ENCODE data around the gene VAMP1.
"Not testable (repeated sequence)": the region's sequence is repeated elsewhere in the genome, so short reads cannot be mapped to it uniquely, and the experiment has no call there.

VAMP1 gene

DNA sequence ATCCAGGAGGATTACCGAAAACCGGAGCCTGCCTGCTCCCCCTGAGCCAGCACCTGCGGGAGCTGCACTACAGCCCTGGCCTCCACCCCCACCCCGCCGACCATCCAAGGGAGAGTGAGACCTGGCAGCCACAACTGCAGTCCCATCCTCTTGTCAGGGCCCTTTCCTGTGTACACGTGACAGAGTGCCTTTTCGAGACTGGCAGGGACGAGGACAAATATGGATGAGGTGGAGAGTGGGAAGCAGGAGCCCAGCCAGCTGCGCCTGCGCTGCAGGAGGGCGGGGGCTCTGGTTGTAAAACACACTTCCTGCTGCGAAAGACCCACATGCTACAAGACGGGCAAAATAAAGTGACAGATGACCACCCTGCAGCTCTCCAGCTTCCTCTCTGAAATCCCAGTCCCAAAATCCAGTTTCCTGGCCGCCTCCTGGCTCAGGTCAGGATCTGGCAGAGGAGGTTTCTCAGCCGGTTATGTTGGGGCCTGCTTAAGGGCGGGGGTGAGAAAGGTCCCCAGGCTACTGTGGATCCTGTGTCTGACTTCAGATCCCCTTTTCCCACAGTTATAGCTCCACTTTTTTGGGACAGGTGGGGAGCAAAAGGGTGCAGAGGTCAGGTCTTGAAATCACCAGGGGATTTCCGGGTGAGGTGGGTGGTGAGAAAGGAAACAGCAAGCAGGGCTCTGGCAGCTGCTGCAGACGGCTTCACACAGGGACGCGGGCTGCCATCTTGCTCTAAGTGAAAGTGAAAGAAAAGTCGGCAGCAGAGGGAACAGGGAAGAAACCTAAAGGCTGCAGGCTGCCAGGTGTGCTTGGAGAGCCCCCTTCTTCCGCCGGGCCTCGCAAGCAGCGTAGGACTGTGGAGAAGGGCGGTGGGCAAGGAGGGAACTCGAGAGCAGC, 18.9 kb downstream of the VAMP1 start, which contains the start of gene TAPBPL:
Gene TAPBPL (plus strand): TSS at position 695 of the 897 bp plus-strand sequence. CDS start 207 bp downstream, outside the sequence.
- no peak for DNase-seq (ENCODE audit: low read depth, low spot score)

DNA sequence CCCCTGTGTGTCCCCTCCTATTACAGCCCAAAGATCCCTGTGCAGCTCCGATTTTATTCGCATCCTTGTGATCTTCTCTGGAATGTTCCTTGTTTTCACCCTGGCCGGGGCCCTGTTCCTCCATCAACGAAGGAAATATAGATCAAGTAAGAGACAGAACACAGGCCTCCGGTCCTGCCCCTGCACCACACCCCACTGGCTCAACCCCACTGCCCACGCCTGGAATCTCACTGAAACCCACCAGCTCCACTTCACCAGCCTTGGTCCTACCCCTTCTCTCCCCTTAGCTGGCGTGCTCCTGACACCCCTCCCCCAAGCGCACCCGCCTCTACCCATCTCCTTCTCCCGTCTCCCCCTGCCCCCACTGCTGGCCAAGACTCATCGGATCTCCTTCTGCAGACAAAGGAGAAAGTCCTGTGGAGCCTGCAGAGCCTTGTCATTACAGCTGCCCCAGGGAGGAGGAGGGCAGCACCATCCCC, 19.6 kb downstream of the VAMP1 start:
- DNase-seq (ENCODE audit: low read depth, low spot score): no peak

DNA sequence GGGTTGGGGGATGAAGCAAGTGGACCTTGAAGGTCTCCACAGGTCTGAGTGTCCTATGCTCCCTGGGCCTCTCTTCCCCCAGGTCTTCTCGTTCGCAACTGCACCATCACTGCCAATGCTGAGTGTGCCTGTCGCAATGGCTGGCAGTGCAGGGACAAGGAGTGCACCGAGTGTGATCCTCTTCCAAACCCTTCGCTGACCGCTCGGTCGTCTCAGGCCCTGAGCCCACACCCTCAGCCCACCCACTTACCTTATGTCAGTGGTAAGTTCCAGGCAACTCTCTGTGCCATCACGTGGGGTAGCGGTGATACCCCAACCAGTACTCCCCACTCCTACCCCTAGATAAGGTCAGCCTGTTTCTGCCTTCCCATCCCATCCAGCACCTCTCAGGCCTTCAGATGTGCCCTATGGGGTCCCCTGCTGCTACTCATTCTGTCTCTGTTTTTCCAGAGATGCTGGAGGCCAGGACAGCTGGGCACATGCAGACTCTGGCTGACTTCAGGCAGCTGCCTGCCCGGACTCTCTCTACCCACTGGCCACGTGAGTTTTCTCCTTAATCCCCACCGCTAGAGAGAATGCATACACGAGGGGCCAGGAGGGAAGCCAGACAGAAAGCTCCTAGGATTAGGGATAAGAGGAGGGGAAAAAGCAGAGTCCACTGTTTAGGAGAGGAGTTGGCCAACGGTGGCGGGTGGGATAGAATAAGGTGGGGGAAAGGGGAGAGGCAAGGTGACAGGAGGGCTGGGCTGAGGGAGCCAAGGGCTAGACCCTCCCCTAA, 20.2 kb downstream of the VAMP1 start:
- DNase-seq (ENCODE audit: low read depth, low spot score): no peak

DNA sequence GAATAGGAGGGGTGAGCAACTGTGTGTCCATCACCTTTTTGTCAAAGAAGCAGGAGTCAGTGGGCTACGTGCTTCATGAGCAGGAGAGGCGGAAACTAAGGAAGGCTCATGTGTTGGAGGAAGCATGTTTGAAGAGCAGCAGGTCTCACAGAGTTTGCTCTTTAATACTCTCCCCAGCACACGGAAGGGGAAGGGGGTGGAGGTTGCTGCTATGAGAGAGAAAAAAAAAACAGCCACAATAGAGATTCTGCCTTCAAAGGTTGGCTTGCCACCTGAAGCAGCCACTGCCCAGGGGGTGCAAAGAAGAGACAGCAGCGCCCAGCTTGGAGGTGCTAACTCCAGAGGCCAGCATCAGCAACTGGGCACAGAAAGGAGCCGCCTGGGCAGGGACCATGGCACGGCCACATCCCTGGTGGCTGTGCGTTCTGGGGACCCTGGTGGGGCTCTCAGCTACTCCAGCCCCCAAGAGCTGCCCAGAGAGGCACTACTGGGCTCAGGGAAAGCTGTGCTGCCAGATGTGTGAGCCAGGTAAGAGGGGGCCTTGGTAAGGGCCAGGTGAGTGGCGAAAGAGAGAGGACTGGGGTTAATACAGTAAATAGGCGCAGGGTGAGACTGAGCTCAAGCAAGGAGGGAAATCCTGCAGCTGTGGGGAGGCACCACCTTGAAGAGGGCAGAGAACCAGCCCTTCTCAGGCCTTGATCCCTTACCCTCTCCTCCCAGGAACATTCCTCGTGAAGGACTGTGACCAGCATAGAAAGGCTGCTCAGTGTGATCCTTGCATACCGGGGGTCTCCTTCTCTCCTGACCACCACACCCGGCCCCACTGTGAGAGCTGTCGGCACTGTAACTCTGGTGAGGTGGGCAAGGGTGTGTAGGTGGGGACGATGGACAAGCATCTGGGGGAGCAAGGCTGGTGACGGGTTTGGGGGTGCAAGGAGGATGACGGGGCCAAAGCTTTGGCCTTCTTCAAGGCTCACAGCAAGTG, 25.5 kb downstream of the VAMP1 start, which contains the start of gene CD27:
Gene CD27 (plus strand): TSS at position 252 of the 985 bp plus-strand sequence. CDS start 141 bp downstream, at position 393.
- DNase-seq (ENCODE audit: low read depth, low spot score): no peak

DNA sequence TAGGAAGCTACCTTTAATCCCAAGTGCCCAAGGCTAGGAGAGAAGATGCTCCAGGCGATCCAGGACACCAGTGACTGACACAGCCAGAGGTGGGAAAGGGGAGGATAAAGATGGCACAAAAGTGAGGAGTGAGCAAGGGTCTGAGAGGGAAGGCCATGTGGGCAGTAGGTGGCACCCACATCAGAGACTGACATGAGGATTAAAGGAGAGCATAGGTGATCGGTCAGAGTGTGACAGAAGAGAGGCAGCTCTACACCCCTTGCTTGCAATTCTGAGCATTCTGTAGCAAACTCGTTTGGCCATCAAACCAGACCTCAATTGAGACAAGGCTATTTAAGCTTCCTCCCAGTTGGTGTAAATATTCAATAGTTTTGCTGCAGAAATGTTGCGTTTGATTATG, 26.4 kb downstream of the VAMP1 start:
- DNase-seq (ENCODE audit: low read depth, low spot score): no peak

DNA sequence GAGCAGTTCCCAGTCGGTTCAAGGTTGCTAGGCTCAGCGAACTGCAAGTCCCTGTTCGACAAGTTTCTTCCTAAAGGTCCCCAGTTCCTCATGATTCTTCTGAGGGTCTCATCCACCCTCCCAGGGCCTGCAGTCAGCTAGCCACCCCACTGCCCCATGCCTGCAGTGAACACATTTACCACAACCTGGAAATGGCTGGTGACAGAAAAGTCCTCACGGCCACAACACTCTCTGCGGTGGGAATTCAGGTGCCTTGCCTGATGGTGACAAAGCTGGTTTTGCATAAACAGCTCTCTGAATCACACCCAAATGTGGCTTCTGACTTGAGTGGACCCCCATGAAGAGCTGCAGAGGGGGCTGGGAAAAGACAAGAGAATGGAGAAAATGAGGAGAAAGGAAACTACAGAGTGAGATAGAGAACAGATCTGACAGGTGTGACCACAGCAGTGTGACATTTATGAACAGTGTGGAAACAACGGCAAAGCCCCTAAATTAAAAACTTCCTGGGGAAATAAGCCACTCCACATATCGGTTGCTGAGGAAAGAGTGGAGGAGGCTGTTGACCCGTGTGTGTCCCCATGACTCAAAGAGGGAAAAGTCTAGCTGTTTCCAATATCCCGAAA, 27.0 kb downstream of the VAMP1 start:
- no peak for DNase-seq (ENCODE audit: low read depth, low spot score)

DNA sequence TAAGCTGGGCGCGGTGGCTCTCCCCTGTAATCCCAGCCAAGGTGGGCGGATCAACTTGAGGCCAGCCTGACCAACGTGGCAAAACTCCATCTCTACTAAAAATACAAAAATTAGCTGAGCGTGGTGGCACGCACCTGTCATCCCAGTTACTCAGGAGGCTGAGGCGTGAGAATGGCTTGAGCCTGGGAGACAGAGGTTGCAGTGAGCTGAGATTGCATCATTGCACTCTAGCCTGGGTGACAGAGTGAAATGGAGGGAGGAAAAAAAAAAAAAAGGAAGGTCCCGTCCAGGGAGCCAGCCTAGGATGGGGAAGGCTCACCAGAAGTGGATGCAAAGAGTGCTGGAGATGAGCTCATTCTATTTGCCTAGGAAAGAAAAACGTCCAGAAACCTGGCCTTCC, 27.6 kb downstream of the VAMP1 start:
- DNase-seq (ENCODE audit: low read depth, low spot score): no peak

DNA sequence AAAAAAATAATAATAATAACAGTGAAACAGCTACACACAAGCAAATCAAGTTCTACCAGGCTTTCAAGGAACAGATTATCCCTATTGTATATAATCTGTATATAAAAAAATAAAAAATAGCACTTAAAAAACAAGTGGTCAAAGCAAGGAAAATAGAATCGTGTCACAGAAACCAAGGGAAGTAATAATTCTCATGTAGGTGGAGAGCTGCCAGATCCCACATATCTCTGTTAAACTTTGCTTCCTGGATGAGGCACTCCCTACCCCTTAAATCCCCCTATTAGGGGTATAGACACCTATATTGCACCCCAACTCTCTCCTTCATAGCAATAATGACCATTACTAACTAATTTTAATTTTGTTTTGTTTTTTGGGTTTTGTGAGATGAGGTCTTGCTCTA, 30.1 kb downstream of the VAMP1 start:
- no peak for DNase-seq (ENCODE audit: low read depth, low spot score)

DNA sequence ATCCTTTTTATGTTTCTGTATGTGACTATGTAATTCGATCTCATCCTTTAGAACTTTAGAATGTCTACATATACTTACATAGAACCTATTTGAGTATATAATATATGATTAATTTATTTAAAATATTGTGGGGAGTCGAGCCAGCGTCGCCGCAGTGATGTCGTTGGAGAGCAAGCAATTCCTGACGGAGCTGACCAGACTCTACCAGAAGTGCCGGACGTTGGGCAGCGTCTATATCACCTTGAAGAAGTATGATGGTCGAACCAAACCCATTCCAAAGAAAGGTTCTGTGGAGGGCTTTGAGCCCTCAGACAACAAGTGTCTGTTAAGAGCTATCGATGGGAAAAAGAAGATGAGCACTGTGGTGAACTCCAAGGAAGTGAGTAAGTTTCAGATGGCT, 32.1 kb downstream of the VAMP1 start:
- DNase-seq (ENCODE audit: low read depth, low spot score): no peak

DNA sequence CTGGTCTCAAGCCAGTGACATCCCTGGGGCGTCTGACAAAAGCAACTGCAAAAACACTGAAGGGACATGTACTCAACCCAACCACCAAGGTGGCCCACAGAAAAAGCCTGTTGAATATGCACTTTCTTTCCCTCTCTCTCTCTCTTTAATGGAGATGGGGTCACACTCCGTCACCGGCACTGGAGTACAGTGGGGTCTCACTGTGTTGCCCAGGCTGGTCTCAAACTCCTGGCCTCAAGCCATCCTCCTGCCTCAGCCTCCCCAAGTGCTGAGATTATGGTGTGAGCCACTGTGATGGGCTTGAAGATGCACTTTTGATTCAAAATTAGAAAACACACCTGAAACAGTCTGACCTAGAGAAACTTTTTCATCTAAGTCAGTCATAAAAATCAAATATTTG, 32.9 kb downstream of the VAMP1 start:
- no peak for DNase-seq (ENCODE audit: low read depth, low spot score)

DNA sequence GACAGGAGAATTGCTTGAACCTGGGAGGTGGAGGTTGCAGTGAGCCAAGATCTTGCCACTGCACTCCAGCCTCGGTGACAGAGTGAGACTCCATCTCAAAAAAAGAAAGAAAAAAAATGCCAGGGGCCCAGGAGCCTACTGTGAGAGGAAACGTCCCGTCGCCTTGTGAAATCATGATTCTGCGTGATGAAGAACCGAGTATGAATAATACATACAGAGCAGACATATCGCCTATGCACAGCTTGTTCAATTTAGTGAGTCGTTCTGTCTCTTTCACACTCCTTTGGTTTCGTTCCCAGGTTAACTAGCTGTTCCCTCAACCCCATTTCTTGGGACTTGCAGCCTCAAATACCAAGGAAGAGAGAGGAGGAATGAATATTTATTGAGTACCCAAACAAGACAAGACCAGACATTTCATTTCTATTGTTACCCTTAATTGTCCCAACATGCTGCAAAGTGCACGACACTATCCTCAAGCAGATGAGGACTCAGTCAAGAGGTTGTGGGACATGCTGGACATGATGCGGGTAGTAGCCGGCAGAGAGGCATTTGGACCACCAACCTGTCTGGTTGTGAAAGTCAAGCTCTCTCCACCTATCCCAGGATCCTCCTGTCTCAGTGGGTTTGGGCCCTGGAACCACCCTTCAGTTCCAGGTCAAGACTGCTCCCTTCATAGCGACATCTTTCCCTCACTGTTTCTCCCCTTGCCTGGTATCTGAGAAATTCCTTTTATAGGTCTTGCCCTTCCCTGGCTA, 34.3 kb downstream of the VAMP1 start:
- no peak for DNase-seq (ENCODE audit: low read depth, low spot score)

DNA sequence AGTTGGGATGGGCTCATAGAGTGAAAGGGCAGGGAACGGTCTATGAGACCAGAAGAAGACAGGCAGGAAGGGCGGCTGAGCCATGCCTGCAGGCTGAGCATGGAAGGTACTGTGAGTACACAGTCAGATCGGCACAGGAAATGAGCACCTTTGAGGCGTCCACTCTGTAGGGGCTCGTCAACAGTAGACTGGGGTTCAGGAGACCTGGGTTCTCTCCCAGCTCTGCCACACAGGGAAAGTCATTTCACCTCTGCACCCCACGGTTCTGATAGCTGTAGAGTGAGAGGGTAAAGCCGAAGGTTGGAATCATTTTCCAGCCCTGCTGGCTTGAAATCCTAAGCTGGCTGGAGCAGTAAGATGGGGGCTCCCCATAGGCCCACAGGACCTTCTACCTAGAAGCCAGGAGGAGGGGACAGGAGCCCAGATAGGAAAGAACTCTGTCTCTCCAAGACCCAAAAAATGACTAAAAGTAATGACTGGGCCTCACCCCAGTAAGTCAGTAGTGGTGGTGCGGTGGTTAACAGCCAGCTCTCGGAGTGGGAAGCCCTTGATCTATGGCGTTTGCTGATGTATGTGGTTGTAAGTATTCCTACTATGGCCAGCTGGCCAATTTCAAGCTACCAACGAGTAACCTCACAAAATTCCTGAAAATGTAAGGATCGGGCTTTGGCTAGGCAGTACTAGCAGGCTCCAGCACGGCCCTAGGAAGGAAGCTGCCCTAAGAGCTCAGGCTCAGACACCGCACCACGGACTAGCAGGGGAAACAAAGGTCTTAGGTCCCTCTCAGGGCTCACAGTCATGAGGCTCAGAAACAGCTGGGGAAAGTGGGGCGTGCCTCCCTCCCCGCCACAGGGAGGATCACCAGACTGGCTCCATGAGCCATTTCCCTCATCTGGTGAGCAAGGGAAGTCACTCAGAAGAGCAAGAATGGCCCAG, 36.0 kb downstream of the VAMP1 start:
- no peak for DNase-seq (ENCODE audit: low read depth, low spot score)

DNA sequence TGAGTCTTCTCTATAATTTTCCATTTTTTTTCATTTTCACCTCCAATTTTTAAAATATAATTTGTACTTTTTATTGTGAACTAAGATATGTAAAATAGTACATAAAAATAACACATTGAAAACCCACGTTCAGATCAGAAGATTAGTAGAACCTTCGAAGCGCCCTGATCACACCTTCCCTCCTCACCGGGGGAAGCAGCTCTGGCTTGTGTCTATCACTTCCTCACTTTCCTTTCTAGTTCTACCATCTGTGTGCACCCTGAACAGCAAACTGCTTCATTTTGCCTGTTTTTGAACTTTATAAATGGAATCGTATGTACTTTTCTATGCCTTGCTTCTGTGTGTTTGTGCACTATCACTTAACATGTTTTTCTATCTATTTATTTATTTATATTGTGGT, 37.5 kb downstream of the VAMP1 start:
- no peak for DNase-seq (ENCODE audit: low read depth, low spot score)

DNA sequence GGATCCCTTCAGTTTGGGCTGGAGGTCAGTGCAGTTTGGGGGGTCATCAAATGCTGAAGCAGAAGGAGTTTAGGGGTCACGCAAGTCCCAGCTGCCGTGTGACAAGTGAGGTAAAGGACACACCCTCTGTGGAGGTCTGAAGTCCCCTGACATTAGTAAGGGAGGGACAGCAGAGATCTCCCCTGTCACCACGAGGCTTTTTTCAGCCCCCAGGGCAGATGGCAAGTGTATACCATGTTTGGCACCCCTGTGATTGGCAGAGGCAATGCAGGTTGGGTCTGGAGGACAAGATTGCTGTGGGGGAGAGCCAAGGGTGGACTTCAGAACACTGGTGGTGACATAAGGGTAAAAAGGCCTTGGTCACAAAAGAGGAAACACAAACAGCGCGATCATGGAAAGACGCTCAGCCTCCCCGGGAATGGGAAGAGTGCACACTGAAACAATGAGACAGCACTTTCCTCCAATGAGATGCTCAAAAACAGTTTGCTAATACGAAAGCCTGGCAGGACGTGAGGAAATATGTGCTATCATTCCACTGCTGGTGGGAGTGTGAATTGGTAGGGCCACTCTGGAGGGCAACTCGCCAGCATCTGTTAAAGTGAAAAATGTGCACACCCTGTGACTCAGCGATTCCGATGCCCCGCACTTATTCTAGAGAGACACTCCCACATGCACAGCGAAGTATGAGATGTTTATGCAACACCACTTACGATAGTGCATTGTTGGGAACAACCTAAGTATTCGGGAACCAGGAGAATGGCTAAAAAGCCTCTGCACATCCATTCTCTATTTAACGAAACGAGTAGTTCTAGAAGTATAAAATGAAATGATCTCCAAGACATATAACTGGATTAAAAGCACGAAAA, 40.1 kb downstream of the VAMP1 start:
- DNase-seq (ENCODE audit: low read depth, low spot score): no peak

DNA sequence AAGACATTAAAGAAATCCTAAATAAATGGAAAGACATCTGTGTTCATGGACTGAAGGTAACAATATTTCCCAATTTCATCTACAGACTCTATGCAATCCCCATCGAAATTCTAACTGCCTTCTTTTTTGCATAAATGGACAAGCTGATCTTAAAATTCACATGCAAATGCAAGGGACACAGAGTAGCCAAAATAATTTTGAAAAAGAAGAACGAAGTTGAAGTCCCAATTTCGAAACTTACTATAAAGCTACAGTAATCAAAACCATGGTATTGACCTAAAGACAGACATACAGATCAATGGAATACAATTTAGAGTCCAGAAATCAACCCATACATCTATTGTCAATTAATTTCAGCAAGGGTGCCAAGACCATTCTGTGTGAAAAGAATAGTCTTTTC, 42.2 kb downstream of the VAMP1 start:
- no peak for DNase-seq (ENCODE audit: low read depth, low spot score)

DNA sequence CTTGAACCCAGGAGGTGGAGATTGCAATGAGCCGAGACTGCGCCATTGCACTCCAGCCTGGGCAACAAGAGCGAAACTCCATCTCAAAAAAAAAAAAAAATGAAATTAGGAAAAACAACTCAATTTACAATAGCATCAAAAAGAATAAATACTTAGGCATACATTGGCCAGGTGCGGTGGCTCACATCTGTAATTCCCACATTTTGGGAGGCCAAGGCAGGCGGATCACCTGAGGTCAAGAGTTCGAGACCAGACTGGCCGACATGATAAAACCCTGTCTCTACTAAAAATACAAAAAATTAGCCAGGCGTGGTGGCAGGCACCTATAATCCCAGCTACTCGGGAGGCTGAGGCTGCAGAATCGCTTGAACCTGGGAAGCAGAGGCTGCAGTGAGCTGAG, 42.7 kb downstream of the VAMP1 start:
- DNase-seq (ENCODE audit: low read depth, low spot score): not testable (repeated sequence)

DNA sequence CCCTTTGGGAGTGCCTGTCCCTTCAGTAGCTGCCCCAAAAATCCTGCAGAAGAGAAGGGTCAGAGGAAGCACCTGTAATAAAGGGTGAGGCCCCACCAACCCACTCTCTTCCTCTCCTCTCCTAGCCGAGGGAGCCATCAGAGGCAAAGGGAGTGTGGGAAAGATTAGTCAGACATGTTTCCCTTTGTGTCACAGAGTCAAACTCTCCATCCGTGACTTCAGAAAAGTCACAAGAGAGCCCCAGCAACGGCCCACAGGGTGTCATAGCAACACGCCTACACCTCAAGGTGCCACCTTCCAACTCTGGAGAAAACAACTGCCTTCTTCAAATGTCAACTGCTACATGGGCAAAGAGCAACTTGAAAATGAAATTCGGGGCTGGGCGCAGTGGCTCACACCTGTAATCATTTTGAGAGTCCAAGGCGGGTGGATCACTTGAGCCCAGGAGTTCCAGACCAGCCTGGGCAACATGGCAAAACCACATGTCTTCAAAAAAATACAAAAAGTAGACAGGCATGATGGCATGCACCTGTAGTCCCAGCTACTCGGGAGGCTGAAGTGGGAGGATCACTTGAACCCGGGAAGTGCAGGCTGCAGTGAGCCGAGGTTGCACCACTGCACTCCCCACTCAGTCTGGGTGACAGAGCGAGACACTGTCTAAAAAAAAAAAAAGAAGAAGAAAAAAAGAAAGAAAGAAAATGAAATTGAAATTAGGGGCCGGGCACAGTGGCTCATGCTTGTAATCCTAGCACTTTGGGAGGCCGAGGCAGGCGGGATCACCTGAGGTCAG, 43.4 kb downstream of the VAMP1 start:
- DNase-seq (ENCODE audit: low read depth, low spot score): no peak
